NCI-H82 (cell line): ENCODE measurements around the gene MAB21L3.
"Not testable (repeated sequence)": the region's sequence is repeated elsewhere in the genome, so short reads cannot be mapped to it uniquely, and the experiment has no call there.

Source experiments
- DNase-seq: peaks from one replicate; lab custom pipeline; 2025; lab: John Stamatoyannopoulos, UW

The MAB21L3 gene

GRCh38 chr1:116138277-116138792, 27.1 kb downstream of the MAB21L3 start:
- DNase-seq = no peak

GRCh38 chr1:116139592-116140134, 28.5 kb downstream of the MAB21L3 start:
- peak; percentile 26 for DNase-seq

DNA sequence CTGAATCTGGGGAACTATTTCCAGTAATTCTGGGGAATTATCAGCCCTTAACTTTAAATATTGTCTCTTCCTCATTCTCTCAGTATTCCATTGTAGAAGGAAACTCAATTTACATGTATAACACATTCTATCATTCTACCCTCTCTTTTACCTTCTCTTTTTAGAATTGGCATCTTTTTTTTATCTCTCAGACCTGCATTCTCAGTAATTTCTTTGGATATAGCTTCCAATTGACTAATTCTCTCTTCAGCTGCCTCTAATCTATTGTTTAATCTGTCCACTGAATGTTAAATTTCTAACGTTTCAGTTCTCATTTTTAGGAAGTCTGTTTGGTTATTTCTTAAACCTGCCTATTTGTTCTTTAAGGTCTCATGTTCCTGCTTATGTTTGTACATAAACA, 33.0 kb downstream of the MAB21L3 start:
- DNase-seq = no peak

DNA sequence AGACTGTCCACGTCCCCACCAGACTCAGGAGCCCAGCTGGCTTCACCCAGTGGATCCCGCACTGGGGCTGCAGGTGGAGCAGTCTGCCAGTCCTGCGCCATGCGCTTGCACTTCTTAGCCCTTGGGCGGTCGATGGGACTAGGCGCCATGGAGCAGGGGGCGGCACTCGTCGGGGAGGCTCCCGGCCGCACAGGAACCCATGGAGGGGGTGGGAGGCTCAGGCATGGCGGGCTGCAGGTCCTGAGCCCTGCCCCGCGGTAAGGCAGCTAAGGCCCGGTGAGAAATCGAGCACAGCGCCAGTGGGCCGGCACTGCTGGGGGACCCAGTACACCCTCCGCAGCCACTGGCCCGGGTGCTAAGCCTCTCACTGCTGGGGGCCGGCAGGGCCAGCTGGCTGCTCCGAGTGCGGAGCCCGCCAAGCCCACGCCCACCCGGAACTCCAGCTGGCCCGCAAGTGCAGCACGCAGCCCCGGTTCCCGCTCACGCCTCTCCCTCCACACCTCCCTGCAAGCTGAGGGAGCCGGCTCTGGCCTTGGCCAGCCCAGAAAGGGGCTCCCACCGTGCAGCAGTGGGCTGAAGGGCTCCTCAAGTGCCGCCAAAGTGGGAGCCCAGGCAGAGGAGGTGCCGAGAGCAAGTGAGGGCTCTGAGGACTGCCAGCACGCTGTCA, 35.4 kb downstream of the MAB21L3 start:
- DNase-seq = not testable (repeated sequence)

DNA sequence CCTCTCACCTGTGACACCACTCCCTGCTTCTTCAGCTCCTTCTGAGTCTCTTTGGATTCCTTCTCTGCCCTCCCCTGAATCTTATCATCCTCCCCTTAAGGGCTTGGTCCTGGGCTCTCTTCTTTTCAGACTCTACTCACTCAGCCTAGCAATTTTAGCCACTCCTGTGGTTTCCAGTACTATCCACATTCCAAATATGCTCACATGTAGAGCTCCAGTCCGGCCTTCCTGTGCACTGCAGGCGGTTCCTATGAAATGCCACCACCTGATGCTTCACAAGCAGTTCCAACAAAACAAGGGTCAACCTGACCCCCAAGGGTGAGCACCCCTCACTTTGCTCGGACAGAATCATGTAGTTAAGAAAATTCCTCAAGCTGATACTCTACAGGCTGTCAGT, 35.9 kb downstream of the MAB21L3 start:
- DNase-seq = no peak

DNA sequence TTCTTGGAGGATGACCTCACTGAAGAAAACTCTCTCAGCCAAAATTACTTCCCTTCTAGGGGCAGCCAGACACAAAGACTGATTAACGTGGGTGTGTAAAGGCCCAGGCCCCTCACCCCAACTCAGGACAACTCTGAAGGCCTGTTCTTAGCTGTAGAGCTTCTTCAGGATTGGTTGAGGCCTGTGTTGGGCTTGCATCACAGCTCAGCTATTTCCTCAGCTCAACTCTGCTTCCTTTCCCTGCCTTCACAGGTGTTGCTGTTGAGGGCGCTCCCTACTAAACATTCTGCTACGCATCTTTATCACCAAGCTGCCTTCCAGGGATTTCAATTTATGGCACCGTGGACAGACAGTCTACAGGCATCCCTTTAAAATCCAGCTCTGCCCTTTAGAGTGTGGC, 36.8 kb downstream of the MAB21L3 start:
- no peak for DNase-seq

GRCh38 chr1:116148967-116149366, 37.8 kb downstream of the MAB21L3 start:
- DNase-seq = no peak

DNA sequence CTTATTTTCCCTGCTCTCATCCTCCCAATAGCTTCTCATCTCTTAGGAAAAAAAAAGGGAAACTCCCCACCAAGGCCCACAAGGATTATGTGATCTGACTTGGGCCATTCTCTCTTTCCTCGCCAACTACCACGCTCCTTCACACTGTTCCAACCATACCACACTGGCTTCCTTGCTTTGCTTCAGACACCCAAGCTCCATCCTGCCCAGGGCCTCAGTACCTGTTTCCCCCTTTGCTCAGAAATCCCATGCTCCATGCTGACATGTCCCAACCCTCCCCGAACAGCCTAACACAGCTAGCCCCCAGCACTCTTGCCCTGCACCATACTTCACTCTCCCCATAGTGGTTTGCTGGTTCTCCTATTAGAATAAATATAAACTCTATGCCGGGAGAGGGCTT, 39.2 kb downstream of the MAB21L3 start:
- DNase-seq = no peak

GRCh38 chr1:116151739-116152576, 40.8 kb downstream of the MAB21L3 start:
- peak; percentile 84 for DNase-seq

DNA sequence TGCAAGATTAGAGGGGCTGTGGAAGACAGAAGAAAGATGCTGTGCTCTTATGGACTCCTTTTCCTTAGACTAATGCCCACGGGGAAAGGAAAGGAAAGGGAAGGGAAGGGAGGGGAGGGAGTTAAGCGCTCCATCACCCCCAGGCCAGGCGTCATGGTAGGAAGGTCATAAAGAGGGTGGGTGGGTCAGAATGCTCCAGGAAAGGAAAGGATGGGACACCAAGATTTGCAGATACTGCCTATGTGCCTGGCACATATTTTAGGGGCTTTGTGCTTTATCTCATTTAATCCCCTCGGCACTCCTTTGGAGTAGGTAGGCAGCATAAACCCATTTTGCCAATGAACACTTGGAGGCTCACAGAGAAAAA, 41.4 kb downstream of the MAB21L3 start:
- DNase-seq = peak; percentile 59

GRCh38 chr1:116152950-116153691, 41.9 kb downstream of the MAB21L3 start:
- no peak for DNase-seq

DNA sequence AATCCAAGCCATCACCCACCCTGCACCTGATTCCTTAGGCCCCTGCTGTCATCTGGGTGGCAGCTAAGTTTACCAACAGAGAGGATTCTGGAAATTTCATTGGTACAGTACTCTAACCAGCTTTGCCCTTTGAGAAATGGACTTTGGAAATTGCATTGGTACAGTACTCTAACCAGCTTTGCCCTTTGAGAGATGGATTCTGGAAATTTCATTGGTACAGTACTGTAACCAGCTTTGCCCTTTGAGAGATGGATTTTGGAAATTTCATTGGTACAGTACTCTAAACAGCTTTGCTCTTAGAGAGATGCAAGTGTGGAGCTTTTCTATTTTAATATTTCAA, 42.5 kb downstream of the MAB21L3 start:
- DNase-seq = no peak

- DNase-seq = no peak
These were observed 43.3 kb downstream of the MAB21L3 start for GRCh38 chr1:116154536-116154935.

- DNase-seq = no peak
These were observed 45.9 kb downstream of the MAB21L3 start for GRCh38 chr1:116157096-116157495.

DNA sequence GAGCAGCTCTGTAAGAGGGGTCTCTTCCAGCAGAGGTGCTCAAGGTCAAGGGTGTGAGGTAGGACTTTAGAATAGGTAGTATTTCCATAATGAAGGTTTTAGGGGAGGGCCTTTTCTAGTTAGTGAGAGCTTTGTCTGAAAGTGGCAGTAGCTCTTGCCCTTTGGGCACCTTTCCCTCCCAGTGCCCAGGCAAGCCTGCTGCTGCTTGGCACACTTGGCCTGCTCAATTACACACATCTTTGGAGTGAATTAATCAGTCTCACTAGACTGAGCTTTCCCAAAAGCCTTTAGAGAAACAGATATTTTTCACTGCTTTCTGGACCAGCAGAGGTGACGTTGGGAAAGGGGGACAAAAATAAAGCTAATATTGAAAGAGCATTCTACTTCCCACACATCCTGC, 48.0 kb downstream of the MAB21L3 start:
- DNase-seq = no peak

DNA sequence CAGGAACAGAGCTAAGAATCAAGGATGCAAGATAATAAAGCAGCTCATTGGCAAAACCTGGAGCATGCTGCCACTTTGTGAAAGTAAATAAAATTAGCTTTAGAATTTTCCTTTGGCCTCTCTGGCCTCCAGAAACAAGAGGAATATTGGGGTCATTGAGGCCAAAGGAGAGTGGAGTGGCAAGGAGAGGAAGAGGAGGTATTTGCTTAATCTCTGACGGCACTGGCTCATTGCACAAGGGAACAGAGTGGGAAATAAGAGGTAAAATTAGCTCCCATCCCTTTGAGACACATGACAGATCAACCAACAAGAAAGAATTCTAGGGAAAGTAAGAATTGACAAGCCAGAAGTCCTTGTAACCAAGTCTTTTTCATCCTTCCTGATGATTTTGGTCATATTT, 48.4 kb downstream of the MAB21L3 start:
- no peak for DNase-seq

DNA sequence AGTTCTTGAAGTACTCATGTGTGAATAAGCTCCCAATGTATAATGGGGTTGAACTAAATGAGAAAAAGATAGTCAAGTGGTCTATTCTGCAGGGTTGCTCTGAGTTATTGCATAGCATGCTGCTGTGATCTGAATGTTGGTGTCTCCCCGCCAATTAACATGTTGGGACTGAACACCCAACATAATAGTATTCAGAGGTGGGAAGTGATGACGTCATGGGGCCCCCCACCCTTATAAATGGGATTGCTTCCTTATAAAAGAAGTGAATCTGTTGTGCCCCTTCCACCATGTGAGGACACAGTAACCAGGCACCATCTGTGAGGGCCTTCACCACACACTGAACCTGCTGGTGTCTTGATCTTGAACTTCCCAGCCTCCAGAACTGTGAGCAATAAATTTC, 50.2 kb downstream of the MAB21L3 start:
- no peak for DNase-seq

- DNase-seq = peak; percentile 6
These were observed 50.7 kb downstream of the MAB21L3 start for GRCh38 chr1:116161877-116162390.

DNA sequence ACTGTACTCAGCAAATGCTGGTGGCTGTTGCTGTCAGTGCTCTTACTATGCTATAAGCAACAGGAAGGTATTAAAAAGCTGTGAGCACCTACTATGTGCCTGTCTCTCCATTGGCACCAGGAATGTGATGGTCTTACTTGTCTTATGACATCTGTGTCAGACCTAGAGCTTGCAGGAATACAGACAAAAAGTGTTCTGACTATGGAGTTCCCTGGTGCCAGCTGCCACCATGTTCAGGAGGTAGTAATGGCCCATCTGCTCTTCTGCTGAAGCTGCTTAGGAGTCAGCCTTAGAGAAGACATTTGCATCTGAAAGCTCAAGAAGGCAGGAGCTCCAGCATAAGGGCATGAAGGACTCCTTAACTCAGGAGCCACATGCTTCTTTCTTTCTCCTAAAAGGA, 52.3 kb downstream of the MAB21L3 start:
- DNase-seq = no peak

DNA sequence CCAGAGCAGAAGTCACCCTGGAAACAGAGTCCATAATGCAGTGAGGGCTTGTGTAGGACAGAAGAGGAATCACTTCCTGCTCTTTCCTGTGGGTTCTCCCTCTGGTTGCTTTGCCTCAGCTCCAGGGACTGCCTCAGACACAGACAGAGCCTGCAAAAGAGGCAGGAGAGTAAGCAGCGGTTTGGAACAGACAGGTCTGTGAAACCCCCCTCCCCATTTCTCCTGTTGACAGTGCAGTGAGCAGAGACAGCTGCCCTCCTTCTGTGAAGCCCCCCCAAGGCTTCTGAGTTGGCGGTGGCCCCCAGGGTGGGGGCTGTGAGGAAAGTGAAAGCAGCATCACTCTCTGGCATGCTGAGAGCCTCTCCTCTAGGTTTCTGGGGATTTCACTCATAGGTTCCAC, 53.0 kb downstream of the MAB21L3 start:
- no peak for DNase-seq

- DNase-seq = no peak
These were observed 53.6 kb downstream of the MAB21L3 start for GRCh38 chr1:116164604-116165368.

GRCh38 chr1:116165572-116165971, 54.4 kb downstream of the MAB21L3 start:
- DNase-seq = no peak
